Posterior vena cava (tissue), 2 donors: ENCODE measurements around the gene VEGFA. TPM values are rescaled to one million over a fixed set of nuclear protein-coding genes. Genes with fewer than 3 reads are reported as not detected.

Experiments
- DNase-seq: peaks from one replicate; pipeline ENCODE4 v3.0.0-alpha.2; 2020; ENCODE audit warnings: low spot score
- intact Hi-C, 2 donors: fragments of 100-400 bp; cut with DNase I; formaldehyde crosslinking; loops; one replicate each; pipeline versions ENCODE4 v1.14.1 to v1.14.2; 2022 to 2023
- total RNA-seq, 2 donors: library from RNA; stranded (reverse); fragmentation: NEBNext Ultra II Directional; extraction: Animal tissue kit (Norgen Biotek cat#: 25700); gene quantifications; one replicate each; pipeline ENCODE4 v1.2.1, GENCODE V29; 2021
- donor health status: DM: yes; HTN: yes; CAD: no.
- donor health status: DM: yes; HTN: yes; CAD: no.

Gene VEGFA
- total RNA-seq, 2 donors from 2014 or later: 88.4 to 91.7 TPM

DNA sequence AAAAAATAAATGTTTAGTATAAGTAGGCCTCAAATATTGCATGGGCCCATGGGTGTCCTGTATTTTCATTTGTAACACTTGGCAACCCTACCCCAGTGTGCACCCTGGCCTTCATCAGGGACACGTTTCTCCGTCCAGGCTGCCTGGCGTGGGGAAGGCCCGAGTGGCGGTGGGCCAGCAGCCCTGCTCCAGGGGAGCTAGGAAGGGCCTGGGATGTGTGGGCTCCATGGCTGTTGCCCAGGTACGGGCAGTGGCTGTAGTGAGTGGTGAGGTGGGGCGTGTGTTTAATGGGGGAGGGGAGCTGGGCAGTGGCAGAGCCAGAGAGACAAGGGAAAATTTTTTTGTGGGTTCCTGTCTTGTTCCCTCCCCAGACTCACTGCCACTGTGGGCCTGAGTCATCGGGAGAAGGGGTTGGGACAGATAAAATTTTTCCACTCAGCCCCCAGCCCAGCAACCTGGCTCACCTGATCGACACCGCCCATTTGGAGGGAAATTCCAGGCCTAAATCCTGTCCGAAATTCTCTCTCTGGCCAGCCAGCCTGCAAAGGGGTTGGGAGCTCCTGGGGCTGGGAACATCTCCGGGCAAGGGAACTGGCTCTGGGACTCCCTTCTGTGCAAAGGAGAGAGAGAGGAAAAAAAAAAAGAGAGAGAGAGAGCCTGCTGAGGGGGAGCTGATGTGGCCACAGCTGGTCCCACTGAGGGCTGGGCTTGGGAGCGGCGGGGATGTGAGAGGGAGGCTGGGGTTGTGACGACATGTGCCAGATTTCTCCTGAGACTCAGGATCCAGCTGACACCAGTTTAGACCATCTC lies 32.5 kb upstream of the VEGFA start:
- DNase-seq: no peak
- intact Hi-C loops: no loop called here

GRCh38 chr6:43738267-43738676 lies 31.7 kb upstream of the VEGFA start:
- no peak for DNase-seq
- intact Hi-C loops: no loop called here

DNA sequence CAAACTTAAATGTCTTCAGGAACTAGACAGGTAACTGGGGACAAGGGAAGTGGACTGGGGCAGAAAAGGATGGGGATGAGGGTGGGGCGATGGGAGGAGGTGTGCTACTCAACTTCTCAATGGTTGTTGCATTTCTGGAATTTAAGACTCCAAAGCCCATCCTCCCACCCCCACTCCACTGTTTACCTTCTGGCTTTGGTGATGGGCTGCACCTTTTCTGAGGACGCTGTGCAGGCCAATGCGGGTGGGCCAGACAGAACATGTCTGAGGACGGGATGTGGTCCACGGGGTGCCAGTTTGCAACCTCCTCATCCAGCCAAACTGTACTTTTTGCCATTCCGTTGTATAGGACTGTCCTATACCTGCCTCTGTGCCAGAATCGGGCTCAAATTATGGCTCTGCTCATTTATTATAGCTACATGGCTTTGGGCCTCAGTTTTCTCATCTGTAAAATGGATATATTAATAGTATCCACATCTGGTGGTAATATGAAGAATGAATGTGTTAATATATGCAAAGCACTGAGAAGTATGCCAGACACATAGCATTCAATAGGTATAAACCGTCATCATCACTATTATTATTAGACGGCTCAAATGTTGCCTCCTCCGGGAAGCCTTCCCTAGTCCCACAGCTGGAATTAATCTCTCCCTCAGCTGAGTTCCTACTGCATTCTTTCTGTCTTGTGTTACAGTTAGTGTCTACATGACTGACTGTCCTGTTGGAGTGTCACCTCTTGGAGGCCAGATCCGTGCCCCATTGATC lies 31.0 kb upstream of the VEGFA start:
- intact Hi-C loops: no loop called here
- DNase-seq: no peak

DNA sequence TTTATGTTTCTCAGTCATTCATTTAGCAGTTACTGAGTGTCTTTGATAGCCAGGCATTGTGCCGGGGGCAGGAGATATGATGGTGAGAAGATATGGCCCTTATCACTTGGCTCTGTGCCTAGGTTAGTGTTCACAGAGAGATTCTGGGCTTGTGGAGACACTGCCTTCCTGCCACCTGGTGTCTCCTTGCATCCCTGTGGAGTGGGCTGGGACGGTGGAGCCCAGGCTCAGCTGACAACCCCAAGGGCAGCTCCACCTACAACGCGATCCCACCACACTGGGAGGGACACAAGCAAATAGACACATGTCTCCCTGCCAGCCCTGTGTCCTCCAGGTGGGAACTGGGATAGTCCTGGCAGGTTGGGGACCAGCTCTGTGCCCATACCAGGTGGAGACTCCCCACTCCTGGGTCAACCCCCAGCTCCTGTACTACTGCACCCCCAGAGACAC lies 30.3 kb upstream of the VEGFA start:
- no peak for DNase-seq
- intact Hi-C loops: no loop called here

GRCh38 chr6:43740321-43740960 lies 29.6 kb upstream of the VEGFA start:
- no peak for DNase-seq
- intact Hi-C loops: no loop called here

- intact Hi-C loops: no loop called here
- DNase-seq: no peak
Observed at GRCh38 chr6:43740961-43741764, 28.8 kb upstream of the VEGFA start.

GRCh38 chr6:43741829-43742228 lies 28.2 kb upstream of the VEGFA start:
- intact Hi-C loops: no loop called here
- DNase-seq: no peak

DNA sequence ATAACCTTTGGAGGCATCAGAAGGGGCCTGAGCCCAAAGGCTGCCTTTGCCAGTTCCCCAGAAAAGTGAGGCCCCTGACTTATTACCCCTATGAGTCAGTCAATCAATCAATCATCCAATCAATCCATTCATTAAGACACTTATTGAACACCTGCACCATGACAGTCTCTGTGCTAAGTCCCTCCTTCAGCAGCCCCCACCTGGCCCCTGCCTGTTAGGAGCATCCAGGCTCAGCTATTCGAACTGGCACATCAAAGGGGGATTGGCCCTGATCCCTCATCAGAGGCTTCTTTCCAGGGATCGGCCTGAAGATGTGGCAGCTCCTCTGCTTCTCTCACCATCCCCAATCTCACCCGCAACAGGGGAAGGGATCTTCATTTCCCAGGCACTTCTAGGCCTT lies 27.7 kb upstream of the VEGFA start:
- intact Hi-C loops: no loop called here
- peak; percentile 18 for DNase-seq

GRCh38 chr6:43742931-43743632 lies 26.9 kb upstream of the VEGFA start:
- DNase-seq: no peak
- intact Hi-C loops: no loop called here

DNA sequence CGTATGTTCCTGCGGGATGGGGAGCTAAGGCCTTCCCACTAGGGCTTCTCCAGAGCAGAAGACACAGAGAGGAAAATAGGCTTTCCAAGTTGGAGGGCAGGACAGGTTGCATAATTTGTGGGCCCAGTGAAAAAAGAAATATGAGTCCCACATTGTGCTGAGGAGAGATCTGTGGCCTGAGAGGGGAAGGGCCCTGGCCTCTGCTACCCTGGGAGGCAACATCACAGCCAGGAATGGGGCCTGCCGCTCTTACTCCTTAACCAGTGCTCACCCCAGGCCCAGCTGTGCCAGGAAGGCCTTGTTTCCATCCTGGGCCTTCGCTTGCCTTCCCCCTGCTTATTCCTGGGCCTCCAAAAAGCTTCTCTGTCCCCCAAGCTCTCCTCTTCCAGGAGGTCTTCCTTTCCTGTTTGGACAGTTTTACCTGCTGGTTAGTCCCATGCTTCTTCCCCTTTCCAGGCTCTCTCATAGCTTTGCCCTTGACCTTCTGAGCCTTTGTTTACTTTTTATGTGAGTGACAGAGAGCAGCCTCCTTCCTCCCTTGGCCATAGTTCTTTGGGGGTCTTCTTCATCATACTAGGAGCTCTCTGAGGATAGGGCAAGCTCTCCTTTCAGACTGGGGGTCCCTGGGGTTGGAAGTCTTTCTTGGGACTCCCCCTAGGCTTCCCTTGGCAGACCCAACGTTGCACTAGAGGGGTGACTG lies 26.2 kb upstream of the VEGFA start:
- intact Hi-C loops: no loop called here
- no peak for DNase-seq

GRCh38 chr6:43744491-43744890 lies 25.5 kb upstream of the VEGFA start:
- intact Hi-C loops: no loop called here
- peak; percentile 47 for DNase-seq

- DNase-seq: peak; percentile 67
- intact Hi-C loops: no loop called here
Observed at GRCh38 chr6:43744931-43745727, 24.9 kb upstream of the VEGFA start.

GRCh38 chr6:43746071-43746470 lies 23.9 kb upstream of the VEGFA start:
- DNase-seq: no peak
- intact Hi-C loops: no loop called here

- DNase-seq: peak; percentile 76
- intact Hi-C loops: no loop called here
Observed at GRCh38 chr6:43746613-43747102, 23.4 kb upstream of the VEGFA start.

GRCh38 chr6:43747784-43748183 lies 22.2 kb upstream of the VEGFA start:
- intact Hi-C loops: no loop called here
- DNase-seq: peak; percentile 16

DNA sequence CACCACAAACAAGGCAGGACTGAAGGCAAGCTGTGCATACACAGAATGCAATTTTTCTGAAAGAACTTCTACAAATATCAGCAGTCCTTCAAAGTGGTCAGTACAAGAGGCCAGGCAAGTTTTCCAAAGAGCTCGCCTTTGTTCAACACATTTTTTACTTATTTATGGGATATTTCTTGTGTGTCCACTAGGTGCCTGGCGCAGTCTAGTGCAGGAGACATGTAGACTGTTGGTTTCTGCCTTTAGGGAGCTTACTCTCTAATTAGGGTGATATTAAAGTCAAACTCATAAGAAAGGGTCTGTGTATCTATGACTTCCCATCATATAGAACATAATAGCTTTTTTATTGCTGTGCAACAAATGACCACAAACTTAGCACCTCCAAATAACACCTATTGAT lies 21.2 kb upstream of the VEGFA start:
- intact Hi-C loops: no loop called here
- DNase-seq: no peak

GRCh38 chr6:43749461-43749860 lies 20.6 kb upstream of the VEGFA start:
- DNase-seq: no peak
- intact Hi-C loops: no loop called here
